ENCODE measurements around the gene SLC38A8. TPM values are rescaled to one million over a fixed set of nuclear protein-coding genes. Genes with fewer than 3 reads are reported as not detected.

Gene SLC38A8
- polyA plus RNA-seq, 1 donor from 2014 or later: not detected

DNA sequence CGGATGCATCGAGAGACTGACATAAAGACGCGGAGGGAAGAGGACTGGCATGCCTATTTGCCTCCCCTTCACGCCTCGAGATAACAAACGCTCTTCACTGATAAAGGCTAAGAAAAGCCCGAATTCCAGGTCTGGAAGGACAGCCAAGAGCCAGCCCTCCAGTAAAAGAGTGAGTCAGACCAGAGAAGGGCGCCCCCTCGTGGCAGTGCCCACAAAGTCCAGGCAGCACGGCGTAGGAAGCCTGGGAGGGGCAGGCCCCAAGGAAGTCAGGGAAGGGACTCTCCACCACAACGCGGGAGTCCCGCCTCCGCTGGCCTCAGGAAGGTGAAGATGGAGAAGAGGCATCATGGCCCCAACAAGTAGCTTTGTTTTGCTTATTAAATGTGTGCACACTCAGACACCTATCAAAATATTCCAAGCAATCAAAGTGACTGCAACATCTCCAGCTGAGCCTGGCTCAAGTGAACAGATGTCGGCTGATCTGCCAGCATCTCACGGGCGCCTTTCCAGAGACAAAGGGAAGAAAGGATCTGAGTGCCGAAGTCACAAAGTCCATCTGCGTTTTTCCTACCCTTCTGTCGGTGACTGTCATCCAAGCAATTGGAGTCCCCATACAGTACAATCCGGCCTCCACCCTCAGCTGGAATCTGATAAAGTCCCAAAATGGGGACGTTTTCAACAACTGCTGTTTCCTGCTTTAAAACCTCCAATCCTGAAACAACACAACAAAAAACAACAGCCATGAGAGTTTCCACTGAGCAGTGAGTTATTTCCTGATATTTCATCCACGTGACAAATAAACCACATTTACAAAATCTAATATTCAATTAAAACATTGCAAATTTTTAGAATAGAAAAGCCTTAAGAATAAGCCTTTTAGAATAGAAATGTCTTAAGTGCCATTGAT, 20.4 kb upstream of the SLC38A8 start:
- Histone ChIP-seq H3K9ac (ENCODE audit: low read length) (no peak overlapping the region), H3F3A (ENCODE audit: insufficient read depth, low read length, poor library complexity, severe bottlenecking) (no peaks in the 10 kb centered on the region), H2AFZ (ENCODE audit: low read depth, low read length) (no peak overlapping the region), H3K4me2 (ENCODE audit: low read length) (no peak overlapping the region), H3K36me3 (ENCODE audit: insufficient read depth, low read length) (peaks cover 20% of the 10 kb centered on the region), H3K4me3 (ENCODE audit: low read length) (no peak overlapping the region), H4K20me1 (ENCODE audit: insufficient read depth) (no peaks in the 10 kb centered on the region), H3K79me2 (replicated peaks; ENCODE audit: insufficient read depth, low read length) (no peaks in the 10 kb centered on the region), H3K9me3 (ENCODE audit: low read length) (no peaks in the 10 kb centered on the region), H3K27ac (ENCODE audit: low read length) (no peak overlapping the region), H3K27me3 (ENCODE audit: insufficient read depth, low read depth, low read length) (no peaks in the 10 kb centered on the region), H3K9me2 (ENCODE audit: insufficient read depth, low read length) (no peaks in the 10 kb centered on the region)
- TF ChIP-seq EZH2 (IDR thresholded peaks at IDR 0.05; ENCODE audit: borderline replicate concordance, insufficient read depth, low read length, poor library complexity, severe bottlenecking) (no peak), SMC3 (conservative IDR thresholded peaks at IDR 0.05; ENCODE audit: poor library complexity) (peak; percentile 87), TAF1 (IDR thresholded peaks at IDR 0.05; ENCODE audit: low read depth) (no peak), MXI1 (conservative IDR thresholded peaks at IDR 0.05; ENCODE audit: poor library complexity, severe bottlenecking) (no peak), RAD21 (conservative IDR thresholded peaks at IDR 0.05) (peak; percentile 72), EP300 (conservative IDR thresholded peaks at IDR 0.05; ENCODE audit: poor library complexity, severe bottlenecking) (no peak)
- TF ChIP-seq, protein P1, sequence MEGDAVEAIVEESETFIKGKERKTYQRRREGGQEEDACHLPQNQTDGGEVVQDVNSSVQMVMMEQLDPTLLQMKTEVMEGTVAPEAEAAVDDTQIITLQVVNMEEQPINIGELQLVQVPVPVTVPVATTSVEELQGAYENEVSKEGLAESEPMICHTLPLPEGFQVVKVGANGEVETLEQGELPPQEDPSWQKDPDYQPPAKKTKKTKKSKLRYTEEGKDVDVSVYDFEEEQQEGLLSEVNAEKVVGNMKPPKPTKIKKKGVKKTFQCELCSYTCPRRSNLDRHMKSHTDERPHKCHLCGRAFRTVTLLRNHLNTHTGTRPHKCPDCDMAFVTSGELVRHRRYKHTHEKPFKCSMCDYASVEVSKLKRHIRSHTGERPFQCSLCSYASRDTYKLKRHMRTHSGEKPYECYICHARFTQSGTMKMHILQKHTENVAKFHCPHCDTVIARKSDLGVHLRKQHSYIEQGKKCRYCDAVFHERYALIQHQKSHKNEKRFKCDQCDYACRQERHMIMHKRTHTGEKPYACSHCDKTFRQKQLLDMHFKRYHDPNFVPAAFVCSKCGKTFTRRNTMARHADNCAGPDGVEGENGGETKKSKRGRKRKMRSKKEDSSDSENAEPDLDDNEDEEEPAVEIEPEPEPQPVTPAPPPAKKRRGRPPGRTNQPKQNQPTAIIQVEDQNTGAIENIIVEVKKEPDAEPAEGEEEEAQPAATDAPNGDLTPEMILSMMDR (IDR thresholded peaks at IDR 0.05; ENCODE audit: poor library complexity, severe bottlenecking): peak; percentile 83
- TF ChIP-seq, protein P2, sequence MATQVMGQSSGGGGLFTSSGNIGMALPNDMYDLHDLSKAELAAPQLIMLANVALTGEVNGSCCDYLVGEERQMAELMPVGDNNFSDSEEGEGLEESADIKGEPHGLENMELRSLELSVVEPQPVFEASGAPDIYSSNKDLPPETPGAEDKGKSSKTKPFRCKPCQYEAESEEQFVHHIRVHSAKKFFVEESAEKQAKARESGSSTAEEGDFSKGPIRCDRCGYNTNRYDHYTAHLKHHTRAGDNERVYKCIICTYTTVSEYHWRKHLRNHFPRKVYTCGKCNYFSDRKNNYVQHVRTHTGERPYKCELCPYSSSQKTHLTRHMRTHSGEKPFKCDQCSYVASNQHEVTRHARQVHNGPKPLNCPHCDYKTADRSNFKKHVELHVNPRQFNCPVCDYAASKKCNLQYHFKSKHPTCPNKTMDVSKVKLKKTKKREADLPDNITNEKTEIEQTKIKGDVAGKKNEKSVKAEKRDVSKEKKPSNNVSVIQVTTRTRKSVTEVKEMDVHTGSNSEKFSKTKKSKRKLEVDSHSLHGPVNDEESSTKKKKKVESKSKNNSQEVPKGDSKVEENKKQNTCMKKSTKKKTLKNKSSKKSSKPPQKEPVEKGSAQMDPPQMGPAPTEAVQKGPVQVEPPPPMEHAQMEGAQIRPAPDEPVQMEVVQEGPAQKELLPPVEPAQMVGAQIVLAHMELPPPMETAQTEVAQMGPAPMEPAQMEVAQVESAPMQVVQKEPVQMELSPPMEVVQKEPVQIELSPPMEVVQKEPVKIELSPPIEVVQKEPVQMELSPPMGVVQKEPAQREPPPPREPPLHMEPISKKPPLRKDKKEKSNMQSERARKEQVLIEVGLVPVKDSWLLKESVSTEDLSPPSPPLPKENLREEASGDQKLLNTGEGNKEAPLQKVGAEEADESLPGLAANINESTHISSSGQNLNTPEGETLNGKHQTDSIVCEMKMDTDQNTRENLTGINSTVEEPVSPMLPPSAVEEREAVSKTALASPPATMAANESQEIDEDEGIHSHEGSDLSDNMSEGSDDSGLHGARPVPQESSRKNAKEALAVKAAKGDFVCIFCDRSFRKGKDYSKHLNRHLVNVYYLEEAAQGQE (IDR thresholded peaks at IDR 0.05; ENCODE audit: borderline replicate concordance): no peak

DNA sequence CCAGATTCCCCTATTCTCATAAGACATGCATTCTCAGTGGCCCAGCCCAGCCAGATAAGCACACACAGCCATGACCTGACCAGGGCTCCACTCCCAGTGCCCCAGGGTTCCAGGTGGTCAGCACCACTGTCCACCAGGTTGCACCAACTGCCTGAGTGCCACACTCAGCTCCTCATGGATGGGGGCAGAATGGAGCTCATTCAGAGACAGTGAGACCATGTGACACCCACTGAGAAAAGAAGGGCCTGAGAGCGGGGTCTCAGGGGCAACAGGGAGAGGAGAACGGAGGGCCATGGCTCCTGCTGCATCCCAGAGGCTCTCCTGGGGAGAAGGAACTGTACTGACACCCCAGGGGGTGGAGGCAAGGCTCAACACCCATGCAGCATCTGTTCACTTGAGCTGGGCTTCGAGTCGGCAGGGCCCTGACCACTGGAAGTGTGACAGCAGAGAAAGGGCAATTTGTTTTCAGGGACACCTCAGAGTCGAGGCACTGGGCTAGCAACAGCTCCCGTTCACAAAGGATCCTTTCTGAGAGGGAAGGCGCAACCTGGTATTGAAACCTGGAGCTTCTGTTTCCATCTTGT, 18.7 kb upstream of the SLC38A8 start:
- H2AFZ ChIP-seq (ENCODE audit: low read depth, low read length): no peak overlapping the region
- H4K20me1 ChIP-seq (ENCODE audit: insufficient read depth): no peaks in the 10 kb centered on the region
- no peaks in the 10 kb centered on the region for H3K9me2 ChIP-seq (ENCODE audit: insufficient read depth, low read length)
- no peaks in the 10 kb centered on the region for H3K9me3 ChIP-seq (ENCODE audit: low read length)
- H3K4me2 ChIP-seq (ENCODE audit: low read length): no peak overlapping the region
- H3K27ac ChIP-seq (ENCODE audit: low read length): no peak overlapping the region
- TF ChIP-seq RAD21 (conservative IDR thresholded peaks at IDR 0.05): no peak
- TF ChIP-seq POLR2AphosphoS5 (IDR thresholded peaks at IDR 0.05): no peak
- TF ChIP-seq, protein P1 (IDR thresholded peaks at IDR 0.05; ENCODE audit: poor library complexity, severe bottlenecking): no peak
- no peak for TF ChIP-seq EZH2 (IDR thresholded peaks at IDR 0.05; ENCODE audit: borderline replicate concordance, insufficient read depth, low read length, poor library complexity, severe bottlenecking)
- TF ChIP-seq SMC3 (conservative IDR thresholded peaks at IDR 0.05; ENCODE audit: poor library complexity): no peak
- TF ChIP-seq TAF1 (IDR thresholded peaks at IDR 0.05; ENCODE audit: low read depth): no peak
- TF ChIP-seq, protein P2 (IDR thresholded peaks at IDR 0.05; ENCODE audit: borderline replicate concordance): no peak
- no peak for TF ChIP-seq EP300 (conservative IDR thresholded peaks at IDR 0.05; ENCODE audit: poor library complexity, severe bottlenecking)
- TF ChIP-seq MXI1 (conservative IDR thresholded peaks at IDR 0.05; ENCODE audit: poor library complexity, severe bottlenecking): no peak
- no peaks in the 10 kb centered on the region for H3F3A ChIP-seq (ENCODE audit: insufficient read depth, low read length, poor library complexity, severe bottlenecking)
- no peak overlapping the region for H3K4me3 ChIP-seq (ENCODE audit: low read length)
- H3K9ac ChIP-seq (ENCODE audit: low read length): no peak overlapping the region
- no peaks in the 10 kb centered on the region for H3K79me2 ChIP-seq (replicated peaks; ENCODE audit: insufficient read depth, low read length)
- no peaks in the 10 kb centered on the region for H3K27me3 ChIP-seq (ENCODE audit: insufficient read depth, low read depth, low read length)
- peaks cover 19% of the 10 kb centered on the region for H3K36me3 ChIP-seq (ENCODE audit: insufficient read depth, low read length)
